Activated naive CD4-positive, alpha-beta T cell treated with Interleukin-2 at 50 U/mL for 16 hours (primary cell): ENCODE results near the gene A3GALT2.

Source experiments
- DNase-seq: peaks from one replicate; pipeline ENCODE4 v3.0.0-alpha.2; 2020

The A3GALT2 gene

GRCh38 chr1:33330906-33331305 lies 10.0 kb upstream of the A3GALT2 start:
- no peak for DNase-seq

DNA sequence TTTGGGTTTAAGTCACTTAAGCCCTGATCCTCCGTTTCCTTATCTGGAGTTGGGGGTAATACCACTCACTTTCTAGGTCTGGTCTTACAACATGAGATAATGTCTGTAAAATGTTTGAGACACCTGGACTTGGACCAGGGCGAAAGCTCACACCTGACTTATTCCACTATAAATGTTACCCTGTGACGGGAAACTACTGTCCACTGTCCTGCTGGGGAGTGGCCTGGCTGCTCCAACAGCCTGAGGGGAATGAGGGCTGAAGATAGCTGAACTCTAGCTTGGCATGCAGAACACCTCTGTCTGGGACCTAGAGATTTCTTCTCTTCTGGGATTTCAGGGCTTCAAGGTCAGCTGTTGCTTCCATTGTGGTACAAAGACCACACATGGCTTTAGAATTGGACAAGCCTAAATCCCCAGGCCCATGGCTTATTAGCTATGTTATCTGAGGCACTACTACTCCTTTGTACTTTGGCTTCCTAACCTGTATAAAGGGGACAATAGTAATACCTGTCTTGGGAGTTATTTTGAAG lies 9.5 kb upstream of the A3GALT2 start:
- DNase-seq, result no peak

DNA sequence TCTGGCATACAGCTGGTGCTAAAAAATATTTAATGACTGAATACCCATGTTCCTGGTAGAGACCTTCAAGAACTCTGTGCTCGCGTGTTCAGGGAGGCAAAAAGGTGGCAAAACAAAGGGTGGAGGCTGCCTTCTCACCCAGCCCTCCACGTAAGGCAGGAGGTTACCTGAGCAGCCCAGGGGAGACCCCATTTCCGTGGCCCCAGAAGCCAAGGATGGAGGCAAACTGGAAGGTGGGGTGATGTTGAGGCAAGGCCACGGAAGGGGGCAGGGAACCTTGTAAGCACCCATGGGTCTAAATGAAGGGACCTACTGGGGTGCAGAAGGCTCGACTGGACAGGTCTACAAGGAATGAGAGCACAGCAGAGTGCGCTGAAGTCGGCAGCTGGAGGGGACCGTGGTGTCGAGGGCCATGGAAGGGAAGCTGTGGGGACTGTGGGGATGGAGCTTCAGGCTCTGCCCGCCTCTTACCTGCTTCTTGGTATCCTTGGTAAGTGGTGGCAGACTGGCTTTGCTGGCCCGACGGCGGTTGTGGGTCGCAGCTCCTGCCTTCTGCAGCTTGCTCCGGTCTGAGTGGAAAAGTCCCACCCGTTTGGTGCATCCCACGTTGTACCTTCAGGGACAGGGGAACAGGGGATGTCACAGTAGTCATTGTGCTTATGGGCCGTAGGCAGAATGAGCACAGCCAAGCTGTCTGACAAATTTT lies 8.9 kb upstream of the A3GALT2 start:
- DNase-seq, result no peak

GRCh38 chr1:33328817-33329216 lies 7.9 kb upstream of the A3GALT2 start:
- no peak for DNase-seq

- DNase-seq, result no peak
Observed at GRCh38 chr1:33327587-33328325, 6.9 kb upstream of the A3GALT2 start.

- DNase-seq, result no peak
Observed at GRCh38 chr1:33326785-33327184, 5.9 kb upstream of the A3GALT2 start.

- no peak for DNase-seq
Observed at GRCh38 chr1:33324677-33325575, 4.0 kb upstream of the A3GALT2 start.

DNA sequence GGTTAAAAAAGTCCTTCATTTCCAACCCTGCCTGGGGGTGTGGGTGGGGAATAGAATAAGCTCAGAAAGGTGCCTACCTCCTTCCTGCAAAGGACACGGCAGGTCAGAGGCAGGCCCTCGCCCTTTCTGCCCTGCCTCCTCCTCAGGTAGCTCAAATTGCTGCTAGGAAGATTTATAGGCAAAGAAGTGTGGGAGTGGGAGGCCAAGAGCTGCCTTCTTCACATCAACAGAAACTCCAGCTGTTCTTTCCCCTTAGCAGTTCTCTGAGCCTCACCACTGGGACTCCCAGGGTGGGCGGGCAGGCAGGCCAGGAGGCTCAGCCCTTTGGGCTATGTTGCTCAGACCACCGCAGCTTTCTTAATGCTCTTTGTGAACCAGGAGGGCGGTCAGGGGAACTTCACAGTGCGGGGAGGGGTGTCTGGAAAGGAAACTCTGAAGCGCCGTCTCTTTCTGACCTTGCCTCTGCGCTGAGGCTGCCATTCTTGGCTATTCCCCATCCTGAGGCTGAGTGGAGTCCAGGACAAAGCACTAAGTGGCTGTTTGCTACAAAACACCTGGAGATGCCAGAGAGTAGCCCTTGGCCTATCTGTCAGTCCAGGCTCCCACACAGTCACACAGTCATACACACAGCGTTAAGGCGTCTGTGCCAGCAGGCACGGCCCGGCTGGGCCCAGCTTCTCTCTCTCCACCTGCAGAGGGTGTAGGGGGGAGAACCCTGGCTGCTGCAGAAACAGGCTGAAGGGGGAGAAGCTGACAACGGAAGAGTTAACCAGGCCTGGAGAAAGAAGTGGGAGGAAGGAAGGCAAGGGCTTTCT lies 3.0 kb upstream of the A3GALT2 start:
- no peak for DNase-seq

DNA sequence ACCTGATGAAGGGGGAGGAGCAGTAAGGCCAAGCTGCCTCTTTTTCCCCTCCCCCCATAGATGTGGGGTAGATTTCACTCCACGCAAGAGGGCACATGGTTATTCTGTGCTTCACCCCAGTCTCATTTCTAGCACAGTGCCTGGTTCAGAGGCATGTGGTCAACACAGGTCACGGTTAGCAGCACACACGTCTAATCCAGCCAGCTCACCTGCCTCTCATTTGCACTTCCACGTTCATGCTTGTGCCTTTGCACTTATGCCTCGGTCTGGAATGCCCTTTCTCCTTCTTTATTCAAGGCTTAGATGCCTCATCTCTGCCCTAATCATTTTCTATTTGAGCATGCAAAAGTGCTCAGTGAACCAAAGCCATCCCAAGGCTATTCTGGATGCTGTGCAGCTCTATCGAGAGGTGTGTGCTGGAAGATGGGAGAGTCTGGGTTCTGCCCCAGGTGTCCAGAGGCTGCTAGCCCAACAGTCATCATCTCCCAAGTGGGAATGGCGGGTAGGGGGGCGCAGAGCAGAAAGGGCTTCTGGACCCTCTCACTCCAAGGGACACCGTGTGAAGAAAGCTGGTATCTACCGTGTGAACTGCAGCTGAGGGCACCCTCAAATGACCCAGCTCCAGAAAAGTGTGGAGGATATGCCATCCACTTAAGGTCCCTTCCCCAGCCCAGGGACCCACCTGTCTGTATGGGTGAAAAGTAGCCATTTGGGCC lies 2.1 kb upstream of the A3GALT2 start:
- no peak for DNase-seq

- DNase-seq, result no peak
Observed at GRCh38 chr1:33322109-33322508, 1.2 kb upstream of the A3GALT2 start.

DNA sequence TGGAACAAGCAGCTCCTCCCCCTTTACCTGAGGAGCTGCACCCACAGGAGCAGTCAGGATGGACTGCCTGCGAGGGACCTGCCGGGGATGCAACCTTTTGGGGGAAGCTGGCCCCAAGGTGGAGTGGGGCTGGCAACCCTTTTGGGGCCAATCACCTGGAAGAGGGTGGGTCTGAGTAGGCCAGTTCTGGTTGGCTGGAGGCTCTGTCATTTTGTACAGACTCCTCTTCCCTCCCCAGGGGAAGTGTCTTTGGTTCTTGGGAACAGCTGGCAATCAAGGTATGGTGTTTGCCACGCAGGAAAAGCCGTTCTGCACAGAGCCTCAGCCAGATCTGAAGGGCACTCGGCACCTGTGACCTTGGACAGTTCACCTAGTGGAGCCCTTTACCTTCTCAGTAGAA lies 280 bp upstream of the A3GALT2 start:
- DNase-seq, result no peak

GRCh38 chr1:33319949-33320618 lies 814 bp downstream of the A3GALT2 start:
- DNase-seq, result no peak

GRCh38 chr1:33319186-33319948 lies 1.5 kb downstream of the A3GALT2 start:
- DNase-seq, result no peak

DNA sequence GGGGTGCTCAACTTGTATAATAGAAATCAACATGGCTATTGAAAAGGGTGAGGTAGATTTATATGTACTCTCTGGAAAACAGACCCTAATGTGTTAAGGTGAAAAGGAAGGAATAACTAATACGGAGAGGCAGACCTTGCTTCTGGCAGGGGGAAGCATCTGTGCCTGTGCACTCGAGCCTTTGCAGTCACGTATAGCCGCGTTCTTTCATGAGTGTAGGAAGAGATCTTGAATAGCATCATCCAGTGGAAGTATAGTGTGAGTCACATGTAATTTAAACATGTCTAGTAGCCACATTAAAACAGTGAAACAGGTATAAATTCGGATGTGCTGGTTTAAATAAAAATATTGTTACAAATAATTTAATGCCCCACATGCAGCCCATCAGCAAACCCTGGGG lies 3.0 kb downstream of the A3GALT2 start:
- DNase-seq, result no peak

DNA sequence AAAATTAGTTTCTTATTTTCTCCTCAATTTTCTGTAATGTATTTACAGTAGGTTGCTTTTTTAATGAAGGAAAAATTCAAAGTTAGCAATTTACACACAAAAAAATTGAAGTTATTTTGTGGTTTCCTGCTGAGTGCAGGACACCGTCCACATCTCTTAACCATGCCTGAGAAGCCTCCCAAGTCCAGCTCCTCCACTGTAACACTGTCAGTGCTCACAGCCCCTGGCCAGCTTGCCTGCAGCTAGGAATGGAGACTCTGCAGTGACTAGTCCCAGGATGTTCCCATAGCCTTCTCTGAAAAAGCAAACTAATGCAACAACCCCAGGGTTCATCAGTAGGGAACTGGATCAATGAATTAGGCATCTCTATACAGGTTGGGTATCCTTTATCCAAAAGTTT lies 3.5 kb downstream of the A3GALT2 start:
- DNase-seq, result no peak

DNA sequence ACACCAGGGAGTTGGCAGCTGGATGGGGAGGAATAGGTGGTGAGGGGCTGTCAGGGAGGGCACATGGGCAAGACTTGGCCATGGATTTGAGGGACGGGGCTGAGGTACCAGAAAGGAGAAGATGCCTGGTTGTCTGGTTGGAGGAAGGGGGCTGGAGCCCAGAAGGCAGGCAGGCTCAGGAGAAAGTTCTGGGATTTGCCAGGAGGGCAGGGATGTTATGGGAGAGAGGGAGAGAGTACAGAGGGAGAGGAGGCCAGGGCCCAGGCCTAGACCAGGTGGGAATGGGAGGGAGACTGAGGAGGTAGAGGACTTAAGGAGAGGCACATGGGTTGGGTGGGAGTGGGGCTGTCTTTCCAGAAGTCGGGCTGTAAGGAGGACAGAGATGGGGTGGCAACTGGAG lies 4.3 kb downstream of the A3GALT2 start:
- DNase-seq, result no peak

- no peak for DNase-seq
Observed at GRCh38 chr1:33314416-33314815, 6.5 kb downstream of the A3GALT2 start.

DNA sequence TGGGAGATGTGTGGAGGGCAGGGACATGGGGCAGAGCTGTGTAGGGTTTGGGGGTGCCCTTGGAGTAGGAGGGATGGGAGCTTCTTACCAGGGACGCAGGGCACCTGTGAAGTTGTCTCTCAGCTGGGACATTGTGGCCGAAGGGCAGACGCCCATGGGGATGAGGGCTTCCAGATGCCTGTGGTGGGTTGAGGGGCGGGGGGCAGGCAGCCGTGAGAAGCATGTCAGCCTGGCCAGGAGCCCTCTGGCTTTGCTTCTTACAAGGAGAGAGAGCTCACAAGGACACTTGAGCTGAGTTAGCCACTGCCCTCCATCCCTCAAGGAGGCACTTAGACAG lies 8.5 kb downstream of the A3GALT2 start:
- DNase-seq, result no peak

DNA sequence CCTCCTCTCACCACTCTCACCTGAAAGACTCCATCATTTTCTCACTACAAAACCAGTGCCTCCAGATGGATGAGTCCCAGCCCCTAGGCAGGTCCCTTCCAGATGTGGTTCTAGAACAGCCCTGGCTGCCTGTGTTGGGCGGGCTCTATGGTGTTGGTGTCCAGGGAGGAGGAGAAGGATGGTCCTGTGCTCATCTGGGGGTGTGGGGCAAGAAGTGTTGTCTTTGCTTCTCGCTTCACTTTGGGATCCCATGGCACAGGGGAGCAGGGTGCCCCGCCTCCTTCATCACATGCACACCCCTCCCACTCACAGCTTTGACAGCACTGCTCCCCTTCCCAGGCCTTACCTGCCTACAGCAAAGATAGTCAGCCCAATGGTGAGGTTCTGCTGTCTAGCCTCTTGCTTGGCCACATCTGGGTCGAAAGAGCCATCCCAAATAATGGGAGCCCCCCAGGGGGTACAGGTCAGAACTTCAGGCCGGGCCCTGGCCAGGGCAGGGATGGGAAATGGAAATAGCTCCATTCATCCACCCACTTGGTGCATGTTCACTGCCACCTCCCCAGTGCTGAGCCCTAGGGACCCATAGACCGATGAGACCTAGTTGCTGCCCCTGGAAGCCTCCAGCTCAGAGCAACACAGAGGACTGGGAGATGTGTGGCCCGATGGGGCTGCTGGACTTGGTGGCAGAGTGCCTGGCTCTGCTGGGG lies 9.0 kb downstream of the A3GALT2 start:
- no peak for DNase-seq

DNA sequence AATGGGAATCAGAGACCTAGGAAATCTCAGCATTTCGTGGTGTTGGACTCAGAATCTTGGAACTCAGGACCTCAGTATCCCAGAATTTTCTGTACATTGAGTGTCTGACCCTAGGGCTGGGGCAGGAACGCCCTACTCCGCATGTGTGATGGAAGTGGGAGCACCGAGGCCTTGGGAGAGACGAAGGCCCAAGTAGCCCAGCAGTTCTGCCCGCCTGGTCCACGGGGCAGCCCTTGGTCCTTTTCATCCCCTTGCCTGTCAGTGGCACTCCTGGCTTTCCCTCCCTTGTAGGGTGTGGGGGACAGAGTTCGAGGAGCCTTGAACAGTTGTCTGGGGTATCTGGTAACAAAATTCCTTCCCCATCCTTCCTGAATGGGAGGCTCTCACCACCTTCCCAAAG lies 10.2 kb downstream of the A3GALT2 start:
- DNase-seq, result no peak
